Transverse colon (tissue), 4 donors: ENCODE data around the gene INSIG2. TPM values are rescaled to one million over a fixed set of nuclear protein-coding genes. Genes with fewer than 3 reads are reported as not detected.

Experiments
- DNase-seq: peaks from one replicate; pipeline ENCODE4 v3.0.0-alpha.2; 2019
- H3K27ac ChIP-seq, 4 donors: fragments of 200-600 bp; sonication (generic); 2 replicates each; pipeline ENCODE4 v1.5.1; 2016 to 2018; ENCODE audit warnings: inconsistent platforms in 4 of 4
- H3K27me3 ChIP-seq: fragments of 200-600 bp; sonication (generic); 2 replicates; pipeline ENCODE4 v1.5.1; 2017; ENCODE audit warnings: inconsistent platforms
- H3K36me3 ChIP-seq, 4 donors: fragments of 200-600 bp; sonication (generic); 2 replicates each; pipeline ENCODE4 v1.5.1; 2017 to 2019; ENCODE audit warnings: inconsistent platforms in 4 of 4
- H3K4me1 ChIP-seq, 4 donors: fragments of 200-600 bp; sonication (generic); 2 replicates each; pipeline ENCODE4 v1.5.1; 2017 to 2020; ENCODE audit warnings: inconsistent platforms in 4 of 4
- H3K4me3 ChIP-seq, 4 donors: fragments of 200-600 bp; sonication (generic); 1 replicate in 1 of 4; 2 replicates in 3 of 4; pipeline versions ENCODE4 v1.5.1 to v1.6.1; 2017 to 2019; ENCODE audit warnings: inconsistent platforms in 4 of 4
- H3K9me3 ChIP-seq, 2 donors: fragments of 200-600 bp; sonication (generic); 2 replicates each; pipeline ENCODE4 v1.5.1; 2017 to 2019; ENCODE audit warnings: inconsistent platforms in 2 of 2
- CTCF ChIP-seq, 5 experiments: fragments of 200-600 bp in 3 of 5; fragments of 450-650 bp in 2 of 5; sonication (generic) in 3 of 5; IDR thresholded peaks; 1 replicate in 2 of 5; 2 replicates in 3 of 5; pipeline ENCODE4 v1.5.1; 2016 to 2017; ENCODE audit warnings: antibody characterized with exemption in 5 of 5, inconsistent platforms in 3 of 5, mild to moderate bottlenecking in 2 of 5, moderate library complexity in 1 of 5
- EP300 ChIP-seq: sonication (generic); formaldehyde crosslinking; IDR thresholded peaks from one replicate; pipeline ENCODE4 v1.6.1; 2017; ENCODE audit warnings: antibody characterized with exemption, low read depth
- POLR2A ChIP-seq: fragments of 450-650 bp; IDR thresholded peaks from one replicate; pipeline ENCODE4 v1.6.1; 2016; ENCODE audit warnings: antibody characterized with exemption, mild to moderate bottlenecking, moderate library complexity
- POLR2AphosphoS5 ChIP-seq, 3 donors: sonication (generic); formaldehyde crosslinking; IDR thresholded peaks; one replicate each; pipeline ENCODE4 v1.6.1; 2016; ENCODE audit warnings: antibody characterized with exemption in 3 of 3
- WGBS, 2 donors: methylation state at CpG; one replicate each; pipeline ENCODE4 v1.1.5; 2018; ENCODE audit warnings: low coverage in 1 of 2; 5-methylcytosine and 5-hydroxymethylcytosine counted together
- in situ Hi-C, 4 donors: fragments of 200-750 bp; cut with MboI; loops; one replicate each; pipeline versions ENCODE4 v1.15.0 to v1.15.1; 2017; ENCODE audit warnings: low sequenced_read_pairs in 3 of 4, low pct_ligation_motif_present in 1 of 4, low pct_unique_long_range_greater_than_20kb in 1 of 4
- intact Hi-C: fragments of 100-400 bp; cut with DNase I; formaldehyde crosslinking; loops from one replicate; pipeline ENCODE4 v1.15.1; 2023; ENCODE audit warnings: low total_unique reads
- total RNA-seq, 4 donors: library from RNA; depleted of rRNA; stranded (reverse); fragments of >200 nt; gene quantifications; one replicate each; pipeline ENCODE4 v1.1.0, GENCODE V29; 2016

The INSIG2 gene
- total RNA-seq, 4 donors from 2014 or later = 1.00 to 19.5 (median 12.3) TPM

GRCh38 chr2:118084491-118085089, 3.7 kb upstream of the INSIG2 start:
- 94 to 100% methylated on average over 4 to 5 of the region's 5 CpGs for WGBS, 2 donors
- Histone ChIP-seq H3K27me3 (no peaks in the 10 kb centered on the region), H3K4me3 (no peak overlapping the region), H3K27ac (no peak overlapping the region), H3K36me3 (no peaks in the 10 kb centered on the region), H3K4me1 (peaks cover 0 to 15% (median 7%) of the 10 kb centered on the region in 4 donors), H3K9me3 (no peaks in the 10 kb centered on the region)
- in situ Hi-C loops (no loop called here), intact Hi-C loops (no loop called here)
- no peak for DNase-seq
- TF ChIP-seq EP300 (no peak), CTCF (IDR thresholded peaks at IDR 0.05) (no peak), POLR2A (no peak), POLR2AphosphoS5 (IDR thresholded peaks at IDR 0.05) (no peak)

GRCh38 chr2:118085173-118086023, 2.9 kb upstream of the INSIG2 start:
- no peak for DNase-seq
- in situ Hi-C loops (no loop called here), intact Hi-C loops (no loop called here)
- H3K36me3 ChIP-seq = no peaks in the 10 kb centered on the region
- no peak overlapping the region for H3K4me3 ChIP-seq
- H3K4me1 ChIP-seq = peaks cover 0 to 22% (median 12%) of the 10 kb centered on the region in 4 donors
- no peaks in the 10 kb centered on the region for H3K9me3 ChIP-seq
- no peaks in the 10 kb centered on the region for H3K27me3 ChIP-seq
- TF ChIP-seq EP300 = no peak
- no peak for TF ChIP-seq POLR2AphosphoS5 (IDR thresholded peaks at IDR 0.05)
- no peak for TF ChIP-seq POLR2A
- no peak for TF ChIP-seq CTCF (IDR thresholded peaks at IDR 0.05)
- 73 to 77% methylated on average over 2 of the region's 2 CpGs for WGBS, 2 donors
- H3K27ac ChIP-seq = no peak overlapping the region

GRCh38 chr2:118086024-118086633, 2.1 kb upstream of the INSIG2 start:
- no peak for DNase-seq
- H3K4me1 ChIP-seq = peaks cover 0 to 22% (median 14%) of the 10 kb centered on the region in 4 donors
- H3K36me3 ChIP-seq = no peaks in the 10 kb centered on the region
- in situ Hi-C loops (no loop called here), intact Hi-C loops (no loop called here)
- H3K27ac ChIP-seq = no peak overlapping the region
- TF ChIP-seq EP300 (no peak), POLR2AphosphoS5 (IDR thresholded peaks at IDR 0.05) (no peak), POLR2A (no peak), CTCF (IDR thresholded peaks at IDR 0.05) (no peak)
- no peaks in the 10 kb centered on the region for H3K9me3 ChIP-seq
- no peaks in the 10 kb centered on the region for H3K27me3 ChIP-seq
- no peak overlapping the region for H3K4me3 ChIP-seq
- WGBS, 2 donors = 57 to 72% methylated on average over 3 of the region's 3 CpGs

- Histone ChIP-seq H3K27me3 (no peaks in the 10 kb centered on the region), H3K36me3 (no peaks in the 10 kb centered on the region), H3K4me1 (peaks cover 0 to 24% (median 15%) of the 10 kb centered on the region in 4 donors), H3K4me3 (peak overlapping the region; percentile 68 to 91 (median 78)), H3K27ac (peak overlapping the region; percentile 77 to 84 (median 80)), H3K9me3 (no peaks in the 10 kb centered on the region)
- in situ Hi-C loops = no loop called here
- peak; percentile 31 for DNase-seq
- TF ChIP-seq POLR2AphosphoS5 (IDR thresholded peaks at IDR 0.05) (no peak), CTCF (IDR thresholded peaks at IDR 0.05) (peak; percentile 18 to 52 (median 32)), EP300 (no peak)
- intact Hi-C loops = no loop called here
- WGBS, 2 donors = 0 to 3% methylated on average over 10 to 11 of the region's 11 CpGs
Measured at GRCh38 chr2:118089139-118089800, 999 bp downstream of the INSIG2 start.
